K562 (cell line): Measurements from ENCODE around the gene PRDM16. TPM values are rescaled to one million over a fixed set of nuclear protein-coding genes. Genes with fewer than 3 reads are reported as not detected.

Source experiments
- ATAC-seq: fragments of 200-7000 bp; cut with Tn5 transposase; 3 replicates; pipeline ENCODE4 v1.9.1; 2020; ENCODE audit warnings: moderate library complexity
- BruUV-seq: library from RNA; stranded (reverse); fragments of 400-500 nt; replicated peaks from 2 replicates; lab custom pipeline; 2021; lab: Mats Ljungman, UMichigan
- CTCF ChIA-PET: fragments of 300-600 bp; formaldehyde crosslinking; extraction: SDS; loops from one replicate; lab custom pipeline; 2021; ENCODE audit warnings: low intra/inter-chr PET ratio; lab: Yijun Ruan, JAX
- POLR2A ChIA-PET: fragments of 300-600, 350-650 bp; sonication (Branson Sonifier 250); formaldehyde crosslinking; extraction: SDS; loops from one replicate; lab custom pipeline; 2021; ENCODE audit warnings: antibody characterized with exemption, inconsistent platforms; lab: Yijun Ruan, JAX
- DNase-seq, 4 experiments: peaks; one replicate each; pipeline versions ENCODE4 v3.0.0 to v3.0.0-alpha.2; 2011 to 2018; ENCODE audit warnings: low spot score in 3 of 4, mixed read lengths in 3 of 4; ENCODE audit errors: extremely low read depth in 1 of 4
- FAIRE-seq: peaks from 2 replicates; lab custom pipeline; 2011; peaks lifted over from hg19 to GRCh38; lab: Jason Lieb, UNC
- H2AFZ ChIP-seq: 2 replicates; pipeline ENCODE4 v1.6.0; 2011; ENCODE audit warnings: low read depth, low read length, control low read depth, inconsistent platforms
- H3K27ac ChIP-seq: fragments of 200-600 bp; 3 replicates; pipeline ENCODE4 v1.8.0; 2011; ENCODE audit warnings: low read depth, mild to moderate bottlenecking, control low read depth, inconsistent platforms, low read length, moderate library complexity, mixed read lengths; ENCODE audit errors: extremely low read depth
- H3K27me3 ChIP-seq, 2 experiments: fragments of 300-600 bp in 1 of 2; 2 replicates in 1 of 2; 3 replicates in 1 of 2; pipeline versions ENCODE4 v1.6.0 to v1.8.0; 2011; ENCODE audit warnings: inconsistent platforms in 2 of 2, low read length in 2 of 2, mild to moderate bottlenecking in 1 of 2, mixed read lengths in 1 of 2, moderate library complexity in 1 of 2; ENCODE audit not compliant: control insufficient read depth in 2 of 2, insufficient read depth in 2 of 2
- H3K36me3 ChIP-seq: fragments of 300-600 bp; 3 replicates; pipeline ENCODE4 v1.8.0; 2011; ENCODE audit warnings: mild to moderate bottlenecking, low read length, inconsistent platforms; ENCODE audit not compliant: control insufficient read depth, insufficient read depth
- H3K4me1 ChIP-seq, 2 experiments: fragments of 200-600 bp in 1 of 2; replicated peaks in 1 of 2; 2 replicates in 1 of 2; 3 replicates in 1 of 2; pipeline versions ENCODE4 v1.5.1 to v1.8.0; 2011; ENCODE audit warnings: inconsistent platforms in 2 of 2, low read length in 2 of 2, mild to moderate bottlenecking in 1 of 2, mixed read lengths in 1 of 2, moderate library complexity in 1 of 2; ENCODE audit not compliant: control insufficient read depth in 2 of 2, insufficient read depth in 2 of 2
- H3K4me2 ChIP-seq: 2 replicates; pipeline ENCODE4 v1.6.1; 2011; ENCODE audit warnings: low read length, control low read depth, inconsistent platforms, mixed read lengths; ENCODE audit not compliant: insufficient read depth
- H3K4me3 ChIP-seq: fragments of 200-600 bp; sonication (generic), shearing (Covaris generic); 2 replicates; pipeline ENCODE4 v1.5.1; 2016; ENCODE audit warnings: control low read depth, inconsistent platforms
- H3K79me2 ChIP-seq: fragments of 200-600 bp; 3 replicates; pipeline ENCODE4 v1.8.0; 2011; ENCODE audit warnings: low read length, inconsistent platforms; ENCODE audit not compliant: control insufficient read depth, insufficient read depth
- H3K9ac ChIP-seq, 2 experiments: 2 replicates each; pipeline versions ENCODE4 v1.6.0 to v1.6.1; 2011; ENCODE audit warnings: low read depth in 2 of 2, low read length in 2 of 2, control low read depth in 1 of 2, inconsistent platforms in 1 of 2, mild to moderate bottlenecking in 1 of 2, mixed read lengths in 1 of 2; ENCODE audit not compliant: insufficient read depth in 1 of 2
- H3K9me1 ChIP-seq: one replicate; pipeline ENCODE4 v1.6.0; 2011; ENCODE audit warnings: inconsistent platforms, mild to moderate bottlenecking, low read length, moderate library complexity; ENCODE audit not compliant: control insufficient read depth, insufficient read depth
- H3K9me3 ChIP-seq: replicated peaks from 2 replicates; pipeline ENCODE4 v1.5.1; 2011; ENCODE audit warnings: low read depth, low read length, inconsistent platforms; ENCODE audit not compliant: control insufficient read depth, insufficient read depth
- H4K20me1 ChIP-seq: replicated peaks from 2 replicates; pipeline ENCODE4 v1.6.1; 2011; ENCODE audit warnings: low read length, inconsistent platforms, mixed read lengths; ENCODE audit not compliant: control insufficient read depth, insufficient read depth
- ZC3H4 ChIP-seq: sonication (generic); formaldehyde crosslinking; IDR thresholded peaks from 2 replicates; pipeline ENCODE4 v1.9.0; 2021; ENCODE audit warnings: missing genetic modification reagents, borderline replicate concordance
- WGBS: fragments of 100-300 bp; shearing (Covaris generic); methylation state at CpG from one replicate; pipeline ENCODE4 v1.1.6; 2016; ENCODE audit warnings: low coverage, mixed read lengths; ENCODE audit not compliant: insufficient coverage; ENCODE audit errors: missing lambda C conversion rate; 5-methylcytosine and 5-hydroxymethylcytosine counted together
- in situ Hi-C: fragments of 300-500 bp; cut with MboI; formaldehyde crosslinking; loops from 4 replicates; pipeline ENCODE4 v1.15.0; 2018; ENCODE audit warnings: inconsistent platforms, mixed read lengths
- intact Hi-C: fragments of 100-400 bp; cut with micrococcal nuclease; formaldehyde crosslinking; loops from 2 replicates; pipeline ENCODE4 v1.14.2; 2022
- polyA plus RNA-seq, 8 experiments: library from polyadenylated mRNA; depleted of rRNA in 4 of 8; stranded (reverse) in 5 of 8; unstranded in 3 of 8; fragments of >200 nt; fragmentation: Nextera tagmentation in 2 of 8; fragmentation: Illumina TruSeq in 1 of 8; extraction: Ambion mirVana in 2 of 8; extraction: Trizol in 1 of 8; gene quantifications; 2 replicates each; pipeline versions ENCODE4 v1.2.1 to v1.2.3, GENCODE V29; 2011 to 2014; ENCODE audit warnings: inconsistent platforms in 1 of 8, missing spikeins in 1 of 8
- total RNA-seq, 7 experiments: library from RNA; depleted of rRNA in 6 of 7; stranded (reverse); fragments of >200 nt in 6 of 7; fragmentation: Illumina TruSeq in 2 of 7; extraction: Trizol in 2 of 7; gene quantifications; 2 replicates each; pipeline versions ENCODE4 v1.2.1 to v1.2.3, GENCODE V29; 2011 to 2021; ENCODE audit warnings: low replicate concordance in 1 of 7
- TF ChIP-seq, protein P1 (sequence below), 3 experiments: IDR thresholded peaks in 2 of 3; conservative IDR thresholded peaks in 1 of 3; 2 replicates each; pipeline ENCODE4 v1.5.1; 2011 to 2012; ENCODE audit warnings: low read length in 3 of 3, mild to moderate bottlenecking in 3 of 3, control low read depth in 2 of 3, improper control_type of control experiment in 1 of 3, inconsistent platforms in 1 of 3, low read depth in 1 of 3, mixed read lengths in 1 of 3, moderate library complexity in 1 of 3; ENCODE audit not compliant: insufficient read depth in 2 of 3

PRDM16 gene
- total and polyA plus RNA-seq, 9 of the 15 experiments (the other 6 are each of a cell fraction or from before 2014, with no cell fraction given), result 0.10 to 0.27 TPM; not detected in 7

DNA sequence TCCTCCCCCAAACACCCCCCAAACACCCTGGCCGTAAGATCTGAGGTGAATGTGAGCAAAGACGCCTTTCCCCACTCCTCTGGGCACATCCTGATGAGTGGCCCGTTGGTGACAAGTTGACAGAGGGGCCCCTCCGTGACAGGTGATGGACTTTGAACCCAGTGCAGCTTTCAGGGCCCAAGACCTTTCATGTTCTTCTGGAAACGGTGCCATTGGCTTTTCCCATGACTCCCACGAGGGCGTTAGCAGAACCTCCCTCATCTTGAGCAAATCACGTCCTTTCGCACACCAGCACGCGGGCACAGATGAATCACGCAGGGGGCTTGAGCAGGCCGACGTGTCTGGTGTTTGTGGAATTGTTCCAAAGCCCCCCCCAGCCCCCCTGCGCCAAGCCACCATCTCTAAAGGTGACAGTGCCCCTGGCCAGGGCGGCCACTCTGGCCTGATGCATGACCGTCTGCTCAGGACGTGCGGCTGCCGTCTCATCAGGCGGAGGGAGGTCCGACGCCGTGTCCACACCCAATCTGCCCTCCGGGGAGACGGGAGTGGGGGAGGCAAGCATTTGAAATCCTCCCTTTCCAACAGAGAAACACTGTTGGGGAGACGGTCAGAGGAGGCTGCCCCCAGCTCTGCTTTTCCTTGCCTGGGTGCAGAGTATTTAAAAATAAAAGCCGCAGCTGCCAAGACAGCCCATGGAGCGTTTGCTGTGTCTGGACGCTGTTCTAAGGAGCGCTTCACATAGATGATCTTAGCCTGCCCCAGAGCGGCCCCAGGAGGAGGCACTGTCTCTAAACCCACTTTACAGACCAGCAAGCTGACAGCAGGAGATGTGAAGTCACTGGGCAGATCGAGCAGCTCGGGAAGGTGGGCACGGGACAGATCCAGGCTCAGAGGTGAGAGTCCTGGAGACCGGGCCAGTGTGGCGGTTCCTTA, 287.2 kb downstream of the PRDM16 start:
- H3K4me1 ChIP-seq, result peaks cover 0 to 10% of the 10 kb centered on the region in 2 experiments; a peak in 2 of 5 replicates
- ATAC-seq (peak; percentile 56), FAIRE-seq (no peak), DNase-seq (peak in 1 of 4 experiments; percentile 11)
- no peak overlapping the region for H3K27ac ChIP-seq
- peaks cover 42 to 79% of the 10 kb centered on the region in 2 experiments for H3K27me3 ChIP-seq
- no peaks in the 10 kb centered on the region for H3K9me3 ChIP-seq
- no peak for TF ChIP-seq ZC3H4
- TF ChIP-seq, protein P1, sequence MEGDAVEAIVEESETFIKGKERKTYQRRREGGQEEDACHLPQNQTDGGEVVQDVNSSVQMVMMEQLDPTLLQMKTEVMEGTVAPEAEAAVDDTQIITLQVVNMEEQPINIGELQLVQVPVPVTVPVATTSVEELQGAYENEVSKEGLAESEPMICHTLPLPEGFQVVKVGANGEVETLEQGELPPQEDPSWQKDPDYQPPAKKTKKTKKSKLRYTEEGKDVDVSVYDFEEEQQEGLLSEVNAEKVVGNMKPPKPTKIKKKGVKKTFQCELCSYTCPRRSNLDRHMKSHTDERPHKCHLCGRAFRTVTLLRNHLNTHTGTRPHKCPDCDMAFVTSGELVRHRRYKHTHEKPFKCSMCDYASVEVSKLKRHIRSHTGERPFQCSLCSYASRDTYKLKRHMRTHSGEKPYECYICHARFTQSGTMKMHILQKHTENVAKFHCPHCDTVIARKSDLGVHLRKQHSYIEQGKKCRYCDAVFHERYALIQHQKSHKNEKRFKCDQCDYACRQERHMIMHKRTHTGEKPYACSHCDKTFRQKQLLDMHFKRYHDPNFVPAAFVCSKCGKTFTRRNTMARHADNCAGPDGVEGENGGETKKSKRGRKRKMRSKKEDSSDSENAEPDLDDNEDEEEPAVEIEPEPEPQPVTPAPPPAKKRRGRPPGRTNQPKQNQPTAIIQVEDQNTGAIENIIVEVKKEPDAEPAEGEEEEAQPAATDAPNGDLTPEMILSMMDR (IDR thresholded peaks at IDR 0.05 in 2 of 3, conservative IDR thresholded peaks at IDR 0.05 in 1 of 3; ENCODE audit: insufficient read depth in 2 of 3, low read depth in 1 of 3, low read length in 3 of 3), result peak in 2 of 3 experiments; percentile 11 to 12; a peak in 1 of 6 replicates
- H3K4me2 ChIP-seq, result no peak overlapping the region
- intact Hi-C loops (no loop called here), in situ Hi-C loops (no loop called here)
- no peak overlapping the region for H3K9ac ChIP-seq
- 2% methylated on average over 37 of the region's 37 CpGs for WGBS
- peaks cover 8% of the 10 kb centered on the region; the same call in 1 of the 2 replicates for H4K20me1 ChIP-seq
- ChIA-PET CTCF (no interaction called here), POLR2A (no interaction called here)
- BruUV-seq, result no TSS peak
- no peaks in the 10 kb centered on the region for H3K79me2 ChIP-seq
- no peak overlapping the region for H2AFZ ChIP-seq
- H3K9me1 ChIP-seq, result no peaks in the 10 kb centered on the region
- H3K4me3 ChIP-seq, result no peak overlapping the region
- H3K36me3 ChIP-seq, result no peaks in the 10 kb centered on the region
